ENCODE measurements around the gene BTBD9. TPM values are rescaled to one million over a fixed set of nuclear protein-coding genes. Genes with fewer than 3 reads are reported as not detected.

BTBD9 gene
- total RNA-seq, 1 donor from 2014 or later, result 23.0 TPM

GRCh38 chr6:38505826-38506225, 133.9 kb downstream of the BTBD9 start:
- DNase-seq (ENCODE audit: low spot score in 2 of 2, unreplicated experiment in 2 of 2), result no peak
- no peaks in the 10 kb centered on the region for H3K9me3 Mint-ChIP-seq
- H3K27me3 Mint-ChIP-seq (ENCODE audit: low read depth), result no peaks in the 10 kb centered on the region
- H3K4me3 Mint-ChIP-seq, result no peak overlapping the region
- TF ChIP-seq, protein P1, sequence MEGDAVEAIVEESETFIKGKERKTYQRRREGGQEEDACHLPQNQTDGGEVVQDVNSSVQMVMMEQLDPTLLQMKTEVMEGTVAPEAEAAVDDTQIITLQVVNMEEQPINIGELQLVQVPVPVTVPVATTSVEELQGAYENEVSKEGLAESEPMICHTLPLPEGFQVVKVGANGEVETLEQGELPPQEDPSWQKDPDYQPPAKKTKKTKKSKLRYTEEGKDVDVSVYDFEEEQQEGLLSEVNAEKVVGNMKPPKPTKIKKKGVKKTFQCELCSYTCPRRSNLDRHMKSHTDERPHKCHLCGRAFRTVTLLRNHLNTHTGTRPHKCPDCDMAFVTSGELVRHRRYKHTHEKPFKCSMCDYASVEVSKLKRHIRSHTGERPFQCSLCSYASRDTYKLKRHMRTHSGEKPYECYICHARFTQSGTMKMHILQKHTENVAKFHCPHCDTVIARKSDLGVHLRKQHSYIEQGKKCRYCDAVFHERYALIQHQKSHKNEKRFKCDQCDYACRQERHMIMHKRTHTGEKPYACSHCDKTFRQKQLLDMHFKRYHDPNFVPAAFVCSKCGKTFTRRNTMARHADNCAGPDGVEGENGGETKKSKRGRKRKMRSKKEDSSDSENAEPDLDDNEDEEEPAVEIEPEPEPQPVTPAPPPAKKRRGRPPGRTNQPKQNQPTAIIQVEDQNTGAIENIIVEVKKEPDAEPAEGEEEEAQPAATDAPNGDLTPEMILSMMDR (IDR thresholded peaks at IDR 0.05; ENCODE audit: unreplicated experiment), result no peak
- peaks cover 2% of the 10 kb centered on the region for H3K4me1 Mint-ChIP-seq
- H3K36me3 Mint-ChIP-seq, result no peaks in the 10 kb centered on the region
- H3K27ac Mint-ChIP-seq, result no peak overlapping the region

DNA sequence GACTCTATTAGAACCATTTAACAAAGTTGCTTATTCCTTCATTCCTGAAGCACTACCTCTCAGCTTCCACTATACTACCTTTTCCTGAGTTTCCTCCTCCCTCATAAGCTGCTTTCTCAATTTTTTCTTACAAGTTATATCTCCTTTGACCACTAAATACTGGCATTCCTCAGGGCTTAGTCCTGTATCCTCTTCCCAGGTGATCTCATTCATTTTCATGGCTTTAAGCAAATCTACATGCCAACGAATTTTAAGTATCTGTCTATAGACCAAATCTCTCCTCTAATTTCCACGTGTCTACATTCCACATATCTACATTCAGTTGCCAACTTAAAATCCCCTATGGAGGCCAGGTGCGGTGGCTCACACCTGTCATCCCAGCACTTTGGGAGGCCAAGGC, 134.7 kb downstream of the BTBD9 start:
- no peak for DNase-seq (ENCODE audit: low spot score in 2 of 2, unreplicated experiment in 2 of 2)
- Mint-ChIP-seq H3K27ac (no peak overlapping the region), H3K27me3 (ENCODE audit: low read depth) (no peaks in the 10 kb centered on the region), H3K9me3 (no peaks in the 10 kb centered on the region), H3K36me3 (no peaks in the 10 kb centered on the region), H3K4me1 (peaks cover 2% of the 10 kb centered on the region), H3K4me3 (no peak overlapping the region)
- TF ChIP-seq, protein P1 (IDR thresholded peaks at IDR 0.05; ENCODE audit: unreplicated experiment), result no peak

GRCh38 chr6:38503960-38504682, 135.6 kb downstream of the BTBD9 start:
- H3K4me1 Mint-ChIP-seq, result peaks cover 11% of the 10 kb centered on the region
- no peaks in the 10 kb centered on the region for H3K36me3 Mint-ChIP-seq
- TF ChIP-seq, protein P1 (IDR thresholded peaks at IDR 0.05; ENCODE audit: unreplicated experiment), result no peak
- H3K9me3 Mint-ChIP-seq, result no peaks in the 10 kb centered on the region
- H3K4me3 Mint-ChIP-seq, result no peak overlapping the region
- no peak overlapping the region for H3K27ac Mint-ChIP-seq
- DNase-seq (ENCODE audit: low spot score in 2 of 2, unreplicated experiment in 2 of 2), result no peak
- H3K27me3 Mint-ChIP-seq (ENCODE audit: low read depth), result no peaks in the 10 kb centered on the region

- H3K9me3 Mint-ChIP-seq, result no peaks in the 10 kb centered on the region
- peaks cover 19% of the 10 kb centered on the region for H3K4me1 Mint-ChIP-seq
- H3K27ac Mint-ChIP-seq, result no peak overlapping the region
- TF ChIP-seq, protein P1 (IDR thresholded peaks at IDR 0.05; ENCODE audit: unreplicated experiment), result no peak
- H3K36me3 Mint-ChIP-seq, result no peaks in the 10 kb centered on the region
- DNase-seq (ENCODE audit: low spot score in 2 of 2, unreplicated experiment in 2 of 2), result no peak
- no peaks in the 10 kb centered on the region for H3K27me3 Mint-ChIP-seq (ENCODE audit: low read depth)
- no peak overlapping the region for H3K4me3 Mint-ChIP-seq
These were observed 136.5 kb downstream of the BTBD9 start for GRCh38 chr6:38503032-38503773.

DNA sequence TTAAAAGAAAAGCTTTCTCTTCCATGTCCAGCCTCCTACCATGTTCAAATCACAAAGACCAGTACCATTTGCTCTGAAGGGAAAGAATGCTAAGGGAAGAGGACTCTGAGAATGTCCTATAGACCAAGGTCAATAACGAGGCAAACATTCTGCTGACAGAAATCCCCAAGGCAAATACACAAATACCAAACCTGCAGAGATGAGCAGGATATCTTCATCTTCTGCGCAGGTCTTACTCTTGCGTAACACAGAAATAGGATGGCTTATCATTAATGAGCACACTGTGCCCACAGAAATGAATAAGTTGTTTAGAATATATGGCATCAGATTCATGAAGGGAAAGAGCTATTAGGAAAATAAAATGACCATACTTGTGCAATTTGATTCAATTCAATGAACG, 137.3 kb downstream of the BTBD9 start:
- TF ChIP-seq, protein P1 (IDR thresholded peaks at IDR 0.05; ENCODE audit: unreplicated experiment), result no peak
- peaks cover 19% of the 10 kb centered on the region for H3K4me1 Mint-ChIP-seq
- no peak overlapping the region for H3K4me3 Mint-ChIP-seq

More for the DNA sequence above, 137.3 kb downstream of the BTBD9 start:
- Mint-ChIP-seq H3K36me3 (no peaks in the 10 kb centered on the region), H3K27ac (no peak overlapping the region), H3K9me3 (no peaks in the 10 kb centered on the region), H3K27me3 (ENCODE audit: low read depth) (no peaks in the 10 kb centered on the region)
- DNase-seq (ENCODE audit: low spot score in 2 of 2, unreplicated experiment in 2 of 2), result no peak

Measured in mesothelial cell of epicardium (in vitro differentiated cells).